HG03378 (cell line): ENCODE results near the gene CAMK1D.
"Not testable (repeated sequence)": the region's sequence is repeated elsewhere in the genome, so short reads cannot be mapped to it uniquely, and the experiment has no call there.

Experiments
- ATAC-seq: cut with Tn5 transposase; IDR thresholded peaks from one replicate; pipeline ENCODE4 v1.9.1; 2021; ENCODE audit warnings: mild to moderate bottlenecking, moderate library complexity; ENCODE audit not compliant: unreplicated experiment

The CAMK1D gene

GRCh38 chr10:12740813-12741212 lies 391.5 kb downstream of the CAMK1D start:
- no peak for ATAC-seq

DNA sequence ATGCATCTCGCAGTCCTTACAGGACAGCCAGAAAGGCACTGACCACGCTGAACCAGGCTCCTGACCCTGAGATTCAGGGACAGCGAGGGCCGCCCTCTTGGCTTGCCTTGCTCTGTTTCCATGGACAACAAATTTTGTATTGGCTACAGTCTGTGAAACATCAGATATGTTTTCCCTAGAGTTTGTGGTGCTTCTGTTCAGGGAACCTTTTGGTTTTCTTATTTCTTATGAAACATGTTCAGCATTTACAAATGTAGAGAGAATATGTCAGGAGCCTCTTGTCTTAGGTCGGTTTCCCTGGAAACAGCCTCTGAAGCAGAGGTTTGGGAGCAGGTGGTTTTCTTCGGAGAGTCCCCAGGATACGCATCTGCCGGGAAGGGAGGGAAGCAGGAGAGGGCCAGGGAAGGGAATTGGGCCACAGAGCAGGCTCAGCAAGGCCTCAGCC lies 392.0 kb downstream of the CAMK1D start:
- no peak for ATAC-seq

DNA sequence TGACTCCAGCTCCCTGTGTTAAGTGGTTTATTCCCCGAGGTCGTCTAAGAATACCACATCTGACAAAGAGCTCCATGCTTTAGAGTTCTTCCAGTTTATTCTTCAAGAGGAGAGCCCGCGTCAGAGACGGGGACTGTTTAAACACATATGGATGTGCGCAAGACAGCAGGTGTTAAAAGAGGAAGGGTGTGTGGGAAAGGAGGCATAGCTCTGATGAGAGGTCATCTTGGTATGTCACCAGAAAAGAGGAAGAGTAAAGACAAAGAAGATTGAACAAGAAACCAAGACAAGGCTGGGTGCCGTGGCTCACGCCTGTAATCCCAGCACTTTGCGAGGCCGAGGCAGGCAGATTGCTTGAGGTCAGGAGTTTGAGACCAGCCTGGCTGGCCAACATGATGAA lies 393.4 kb downstream of the CAMK1D start:
- ATAC-seq: no peak

DNA sequence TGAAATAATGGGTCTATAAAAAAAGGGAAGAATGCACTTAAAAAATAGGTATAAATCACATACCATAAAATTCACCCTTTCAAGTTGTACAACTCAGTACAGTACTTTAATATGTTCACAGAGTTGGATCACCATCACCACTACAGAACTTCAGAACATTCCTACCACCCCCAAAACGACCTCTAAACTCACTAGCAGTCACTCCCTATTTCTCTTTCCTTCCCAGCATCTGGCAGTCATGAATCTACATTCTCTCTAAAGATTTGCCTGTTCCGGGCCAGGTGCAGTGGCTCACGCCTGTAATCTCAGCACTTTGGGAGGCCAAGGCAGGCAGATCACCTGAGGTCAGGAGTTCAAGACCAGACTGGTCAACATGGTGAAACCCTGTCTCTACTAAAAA lies 394.1 kb downstream of the CAMK1D start:
- ATAC-seq: not testable (repeated sequence)

- ATAC-seq: no peak
Observed at GRCh38 chr10:12743941-12744340, 394.6 kb downstream of the CAMK1D start.

DNA sequence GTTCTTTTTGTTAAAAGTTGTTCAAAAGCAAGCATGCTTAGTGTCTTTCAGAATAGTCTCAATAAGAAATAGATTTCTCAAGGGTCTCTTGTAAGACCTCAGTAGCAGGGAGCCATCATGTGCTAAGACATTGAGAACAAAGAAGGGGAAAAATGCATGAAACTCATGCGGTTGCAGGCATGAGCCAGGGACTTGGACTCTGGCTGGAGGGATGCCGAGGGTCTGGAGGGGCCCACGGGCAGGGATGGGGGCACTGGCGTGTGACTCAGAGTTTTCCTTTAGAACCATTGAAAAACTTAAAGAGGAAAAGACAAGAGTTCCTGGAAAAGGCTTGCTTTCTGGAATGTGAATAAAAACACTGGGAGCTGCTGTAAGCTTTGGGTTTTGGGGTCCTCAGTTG lies 398.8 kb downstream of the CAMK1D start:
- no peak for ATAC-seq

GRCh38 chr10:12749760-12750478 lies 400.6 kb downstream of the CAMK1D start:
- ATAC-seq: no peak

- ATAC-seq: no peak
Observed at GRCh38 chr10:12750526-12751201, 401.3 kb downstream of the CAMK1D start.

DNA sequence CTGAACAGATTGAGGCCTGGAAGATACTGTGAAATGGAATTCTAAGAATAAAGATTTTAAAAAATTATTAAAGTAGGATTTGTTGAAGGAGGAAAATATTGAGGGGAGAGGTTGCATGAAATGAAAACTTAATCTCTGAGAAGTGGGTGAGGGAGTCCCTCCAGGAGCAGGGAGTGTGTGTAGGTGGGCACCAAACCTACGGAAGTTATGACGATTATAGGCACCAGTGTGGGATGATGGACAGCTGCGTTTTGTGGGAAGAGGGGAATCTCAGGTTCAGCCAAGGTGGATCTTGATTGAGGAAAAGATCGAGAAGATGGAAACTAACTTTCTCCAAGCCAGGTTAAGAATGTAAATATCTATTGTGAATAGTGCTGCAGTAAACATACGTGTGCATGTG lies 405.7 kb downstream of the CAMK1D start:
- no peak for ATAC-seq

GRCh38 chr10:12757351-12757750 lies 408.0 kb downstream of the CAMK1D start:
- ATAC-seq: no peak

GRCh38 chr10:12758271-12758670 lies 408.9 kb downstream of the CAMK1D start:
- ATAC-seq: no peak

GRCh38 chr10:12766223-12766622 lies 416.9 kb downstream of the CAMK1D start:
- ATAC-seq: no peak

- no peak for ATAC-seq
Observed at GRCh38 chr10:12768156-12769100, 419.1 kb downstream of the CAMK1D start.

DNA sequence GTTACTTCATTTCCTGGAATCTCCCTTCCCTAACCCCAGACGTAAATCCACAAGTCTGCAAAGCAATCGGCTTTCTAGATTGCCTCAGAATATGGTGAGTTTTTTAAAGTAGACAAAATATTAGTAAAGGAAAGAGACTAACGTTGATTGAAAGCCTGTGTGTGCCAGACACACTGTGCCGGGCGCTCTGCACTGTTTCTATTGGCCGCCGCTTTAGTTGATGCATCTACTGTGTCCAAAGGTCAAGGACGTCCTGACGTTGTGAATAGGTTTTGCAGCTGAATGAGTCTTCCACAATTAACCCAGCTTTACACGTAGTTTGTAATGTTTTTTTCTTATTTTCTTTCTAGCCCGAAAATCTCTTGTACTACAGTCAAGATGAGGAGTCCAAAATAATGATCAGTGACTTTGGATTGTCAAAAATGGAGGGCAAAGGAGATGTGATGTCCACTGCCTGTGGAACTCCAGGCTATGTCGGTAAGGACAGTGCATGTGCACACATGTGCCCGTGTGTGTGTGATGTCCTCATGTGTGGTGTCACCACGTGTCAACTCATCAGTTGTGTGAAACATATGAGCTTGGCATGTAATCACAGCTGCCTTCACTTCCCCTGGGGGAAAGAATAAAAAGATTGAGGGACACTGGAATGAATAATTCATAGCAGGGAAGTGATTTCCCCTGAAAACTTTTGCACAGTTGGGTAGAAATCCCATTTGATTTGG lies 420.1 kb downstream of the CAMK1D start:
- no peak for ATAC-seq

- no peak for ATAC-seq
Observed at GRCh38 chr10:12771981-12772760, 422.8 kb downstream of the CAMK1D start.

GRCh38 chr10:12772797-12773587 lies 423.6 kb downstream of the CAMK1D start:
- no peak for ATAC-seq

DNA sequence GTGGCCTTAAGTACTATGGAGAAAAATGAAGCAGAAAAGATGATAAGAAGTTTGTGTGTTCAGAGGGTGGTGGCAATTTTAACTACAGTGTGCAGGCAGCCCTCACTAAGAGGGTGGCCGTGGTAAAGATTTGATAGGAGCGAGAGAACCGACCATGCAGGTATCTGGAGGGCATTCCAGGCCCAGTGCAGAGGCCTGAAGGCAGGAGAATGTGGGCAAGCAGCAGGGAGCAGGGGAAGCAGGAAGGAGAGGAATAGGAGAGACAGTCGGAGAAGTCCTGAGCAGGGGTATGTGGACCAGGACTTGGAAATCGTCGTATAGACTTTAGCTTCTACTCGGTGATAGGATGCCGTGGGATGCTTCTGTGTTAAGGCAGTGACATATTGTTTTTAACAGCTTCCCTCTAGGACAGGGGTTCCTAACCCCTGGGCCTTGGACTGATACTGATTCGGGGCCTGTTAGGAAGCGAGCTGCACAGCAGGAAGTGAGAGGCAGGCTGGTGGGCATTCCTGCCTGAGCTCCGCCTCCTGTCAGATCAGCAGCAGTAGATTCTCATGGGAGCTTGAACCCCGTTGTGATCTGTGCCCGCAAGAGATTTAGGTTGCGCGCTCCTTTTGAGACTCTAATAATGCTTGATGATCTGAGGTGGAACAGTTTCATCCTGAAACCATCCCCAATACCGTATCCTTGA lies 425.0 kb downstream of the CAMK1D start:
- ATAC-seq: no peak

- no peak for ATAC-seq
Observed at GRCh38 chr10:12777840-12778585, 428.7 kb downstream of the CAMK1D start.
